Measurements from ENCODE around the gene AGBL5.
"Not testable (repeated sequence)": the region's sequence is repeated elsewhere in the genome, so short reads cannot be mapped to it uniquely, and the experiment has no call there.

The AGBL5 gene

DNA sequence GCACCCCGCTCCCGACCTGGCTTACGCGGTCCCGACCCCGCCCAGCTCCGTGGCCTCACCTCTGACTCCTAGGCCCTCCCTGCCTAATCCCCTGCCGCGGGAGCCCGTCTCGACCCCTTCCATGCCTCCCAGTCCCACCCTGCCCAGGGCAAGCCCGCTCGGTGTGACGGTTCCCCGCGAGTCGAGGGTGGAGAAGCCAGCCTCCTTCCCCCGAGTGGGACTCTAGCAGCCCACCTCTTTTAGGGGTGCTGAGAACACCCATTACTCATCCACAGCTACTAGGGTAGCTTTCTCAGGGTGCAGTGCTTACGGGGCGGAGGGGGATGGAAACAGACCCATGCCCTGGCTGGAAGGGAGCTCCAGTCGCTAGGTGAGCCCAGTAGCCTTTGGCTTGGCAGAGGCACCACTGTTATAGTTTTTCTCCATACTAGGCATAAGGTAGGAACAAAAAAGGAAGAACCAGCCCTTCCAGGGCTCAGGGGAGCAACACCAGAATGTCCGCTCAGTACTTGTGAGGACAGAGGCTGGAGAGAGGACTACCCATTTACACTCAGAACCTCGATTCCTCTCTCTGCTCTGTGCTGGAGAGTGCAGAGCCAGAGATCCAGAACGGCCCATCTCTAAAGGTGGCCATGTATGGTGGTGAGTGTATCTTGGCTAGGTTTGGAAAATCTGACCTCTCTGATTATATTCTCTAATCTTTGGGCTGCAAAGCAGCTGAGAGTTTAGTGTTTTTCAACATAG, 606 bp downstream of the AGBL5 start:
- peak; percentile 36 for DNase-seq (ENCODE audit: low spot score)

DNA sequence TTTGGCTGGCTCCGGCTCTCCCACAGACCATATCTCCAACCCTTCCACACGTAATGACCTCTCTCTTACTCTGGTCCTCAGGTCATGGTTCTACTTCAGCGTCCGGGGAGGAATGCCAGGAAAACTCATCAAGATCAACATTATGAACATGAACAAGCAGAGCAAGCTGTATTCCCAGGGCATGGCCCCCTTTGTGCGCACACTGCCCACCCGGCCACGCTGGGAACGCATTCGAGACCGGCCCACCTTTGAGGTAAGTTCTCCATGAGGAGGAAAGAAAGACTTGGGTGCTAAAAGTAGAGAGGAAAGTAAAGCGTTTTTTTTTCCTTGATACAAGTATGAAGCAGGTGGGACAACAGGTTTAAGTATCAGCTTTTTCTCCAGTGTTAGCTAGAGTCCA, 1.9 kb downstream of the AGBL5 start:
- DNase-seq (ENCODE audit: low spot score), result no peak

DNA sequence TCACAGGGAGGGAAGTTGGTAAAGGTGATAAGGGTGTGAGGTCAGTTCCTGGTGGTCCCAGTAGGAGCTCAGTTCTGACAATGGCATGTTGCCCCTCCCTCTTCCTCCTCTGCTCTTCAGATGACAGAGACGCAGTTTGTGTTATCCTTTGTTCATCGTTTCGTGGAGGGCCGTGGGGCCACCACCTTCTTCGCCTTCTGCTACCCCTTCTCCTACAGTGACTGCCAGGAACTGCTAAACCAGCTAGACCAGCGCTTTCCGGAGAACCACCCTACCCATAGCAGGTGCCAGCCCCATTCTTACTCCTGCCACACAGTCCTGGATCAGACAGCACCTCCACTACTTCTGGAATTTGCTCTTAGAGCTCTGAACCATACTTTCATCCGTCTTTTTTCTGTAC, 2.3 kb downstream of the AGBL5 start:
- DNase-seq (ENCODE audit: low spot score), result no peak

GRCh38 chr2:27054721-27055120, 3.3 kb downstream of the AGBL5 start:
- DNase-seq (ENCODE audit: low spot score), result no peak

GRCh38 chr2:27057184-27057583, 5.7 kb downstream of the AGBL5 start:
- DNase-seq (ENCODE audit: low spot score), result no peak

- DNase-seq (ENCODE audit: low spot score), result no peak
Measured at GRCh38 chr2:27058210-27058609, 6.7 kb downstream of the AGBL5 start.

DNA sequence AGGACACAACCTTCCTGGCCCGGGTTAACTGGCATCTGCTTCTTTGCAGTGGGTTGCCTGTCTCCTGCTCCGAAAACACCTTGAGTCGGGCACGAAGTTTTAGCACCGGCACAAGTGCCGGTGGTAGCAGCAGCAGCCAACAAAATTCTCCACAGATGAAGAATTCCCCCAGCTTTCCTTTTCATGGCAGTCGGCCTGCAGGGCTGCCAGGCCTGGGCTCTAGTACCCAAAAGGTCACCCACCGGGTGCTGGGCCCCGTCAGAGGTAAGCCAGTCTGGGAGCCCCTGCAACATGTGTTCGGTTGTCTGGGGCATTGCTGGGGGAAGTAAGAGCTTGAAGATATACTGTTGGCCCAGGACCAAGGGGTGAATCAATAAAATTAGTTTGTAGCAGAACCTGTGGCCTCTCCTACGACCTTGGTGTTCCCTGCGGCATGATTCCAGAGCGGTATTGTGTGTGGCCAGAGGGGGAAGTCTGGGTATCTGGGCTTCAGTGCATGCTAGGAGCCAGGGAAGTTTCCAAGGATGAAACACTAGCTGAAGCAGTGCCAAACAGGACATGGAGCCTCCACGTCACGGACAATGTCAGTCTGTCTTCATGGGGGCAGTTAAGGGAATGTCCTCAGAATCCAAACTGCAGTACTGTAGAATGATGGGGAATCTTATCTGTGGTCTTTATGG, 7.8 kb downstream of the AGBL5 start:
- DNase-seq (ENCODE audit: low spot score), result no peak

- no peak for DNase-seq (ENCODE audit: low spot score)
Measured at GRCh38 chr2:27060323-27060722, 8.9 kb downstream of the AGBL5 start.

DNA sequence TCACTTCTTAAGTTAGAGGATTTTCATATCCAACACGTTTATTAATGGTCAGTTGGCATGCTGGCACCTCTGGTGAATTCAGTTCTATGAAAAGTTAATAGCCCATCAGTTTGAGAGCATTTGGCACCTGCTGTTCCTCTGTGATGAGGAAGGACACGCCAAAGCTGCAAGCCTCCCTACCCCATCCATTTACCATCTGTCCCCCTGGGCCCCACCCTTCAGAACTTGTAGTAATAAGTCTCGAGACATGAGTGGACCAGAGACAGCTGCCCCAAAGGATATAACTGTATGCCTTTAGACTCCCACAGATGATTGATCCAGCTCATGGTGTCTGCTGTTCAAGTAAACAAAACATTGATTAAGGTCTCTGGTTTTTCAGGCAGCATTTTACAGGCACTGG, 13.7 kb downstream of the AGBL5 start:
- DNase-seq (ENCODE audit: low spot score), result no peak

- DNase-seq (ENCODE audit: low spot score), result no peak
Measured at GRCh38 chr2:27067385-27067784, 15.9 kb downstream of the AGBL5 start.

GRCh38 chr2:27069436-27069835, 18.0 kb downstream of the AGBL5 start:
- no peak for DNase-seq (ENCODE audit: low spot score)

DNA sequence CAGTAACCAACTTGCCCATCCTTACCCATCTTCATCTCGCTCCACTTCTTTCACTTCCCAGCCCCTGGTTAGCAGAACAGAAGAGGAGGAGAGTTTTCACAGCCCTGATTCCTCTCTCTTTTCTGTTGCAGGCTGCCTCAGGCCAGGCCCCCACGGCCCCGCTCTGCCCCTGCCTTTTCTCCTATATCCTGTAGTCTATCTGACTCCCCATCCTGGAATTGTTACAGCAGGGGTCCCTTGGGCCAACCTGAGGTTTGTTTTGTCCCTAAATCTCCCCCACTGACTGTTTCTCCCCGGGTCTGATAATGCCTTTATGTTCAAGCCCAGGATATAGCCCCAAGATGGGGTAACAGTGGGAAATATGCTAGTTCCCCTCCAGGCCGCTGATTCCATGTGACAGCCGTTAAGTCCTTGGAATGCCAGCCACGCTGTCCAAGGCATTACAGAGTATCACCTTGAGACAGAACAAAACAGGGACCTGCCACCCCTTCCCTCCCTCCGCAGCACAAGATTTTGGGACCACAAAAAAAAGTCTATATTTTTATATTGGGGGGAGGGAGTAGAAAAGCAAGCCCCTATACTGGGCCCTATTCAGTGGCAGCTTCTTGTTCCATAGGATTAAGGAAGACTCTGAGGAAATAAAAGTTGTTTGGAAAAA, 18.6 kb downstream of the AGBL5 start:
- DNase-seq (ENCODE audit: low spot score), result no peak

GRCh38 chr2:27070653-27071276, 19.3 kb downstream of the AGBL5 start:
- DNase-seq (ENCODE audit: low spot score), result no peak

GRCh38 chr2:27071277-27071989, 20.0 kb downstream of the AGBL5 start, which contains the start of gene OST4:
OST4 (minus strand) TSS chr2:27071654.
- peak; percentile 97 for DNase-seq (ENCODE audit: low spot score)

DNA sequence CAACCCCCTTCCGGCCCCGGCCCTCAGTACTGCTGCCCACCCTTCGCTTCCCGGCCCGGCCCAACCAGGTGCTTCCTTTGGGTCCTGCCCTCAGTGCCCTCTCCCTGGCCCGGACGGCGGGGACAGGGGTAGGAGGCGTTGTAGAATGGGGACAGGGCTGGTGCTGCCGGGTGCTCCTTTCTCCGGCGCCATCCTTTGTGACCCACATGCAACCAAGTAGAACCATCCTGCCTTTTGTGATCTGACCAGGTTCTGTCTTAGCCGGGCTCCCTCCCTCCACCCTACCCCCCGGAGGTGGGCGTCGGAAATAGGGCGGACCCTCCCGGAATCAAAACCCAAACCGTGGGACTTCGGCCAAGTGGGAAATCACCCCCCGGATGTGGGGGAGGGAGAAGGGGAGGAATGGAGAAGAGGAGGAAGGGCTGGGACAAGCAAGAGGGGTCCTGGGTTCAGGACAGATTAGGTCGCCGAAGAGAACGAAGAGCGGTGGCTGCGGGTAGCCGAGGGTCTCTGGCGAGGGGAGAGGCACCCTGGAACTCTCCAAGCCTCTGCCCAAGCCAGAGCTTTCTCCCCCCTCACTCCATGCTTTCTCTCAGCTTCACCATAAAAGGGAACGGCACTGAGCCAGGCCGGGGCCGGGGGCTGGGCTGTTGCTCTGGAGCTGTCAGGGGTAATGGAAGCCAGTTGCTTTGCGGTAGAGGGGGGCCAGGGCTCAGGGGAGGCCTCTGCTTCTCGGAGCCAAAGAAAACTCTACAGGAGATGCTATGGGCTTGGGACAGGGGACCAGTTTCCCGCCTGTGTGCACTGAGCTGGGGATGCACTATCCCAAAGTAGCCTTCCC, 20.7 kb downstream of the AGBL5 start:
- DNase-seq (ENCODE audit: low spot score), result peak; percentile 48

- DNase-seq (ENCODE audit: low spot score), result no peak
Measured at GRCh38 chr2:27072920-27073319, 21.5 kb downstream of the AGBL5 start.

- no peak for DNase-seq (ENCODE audit: low spot score)
Measured at GRCh38 chr2:27073782-27074181, 22.3 kb downstream of the AGBL5 start.

GRCh38 chr2:27074738-27075565, 23.5 kb downstream of the AGBL5 start:
- DNase-seq (ENCODE audit: low spot score), result no peak

DNA sequence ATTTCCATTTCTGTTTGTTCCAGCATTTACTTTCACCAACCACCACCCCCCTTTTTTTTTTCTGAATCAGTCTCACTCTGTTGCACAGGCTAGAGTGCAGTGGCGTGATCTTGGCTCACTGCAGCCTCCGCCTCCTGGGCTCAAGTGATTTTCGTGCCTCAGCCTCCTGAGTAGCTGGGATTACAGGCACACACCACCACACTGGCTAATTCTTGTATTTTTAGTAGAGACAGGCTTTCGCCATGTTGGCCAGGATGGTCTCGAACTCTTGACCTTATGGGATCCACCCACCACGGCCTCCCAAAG, 24.1 kb downstream of the AGBL5 start:
- DNase-seq (ENCODE audit: low spot score), result not testable (repeated sequence)

DNA sequence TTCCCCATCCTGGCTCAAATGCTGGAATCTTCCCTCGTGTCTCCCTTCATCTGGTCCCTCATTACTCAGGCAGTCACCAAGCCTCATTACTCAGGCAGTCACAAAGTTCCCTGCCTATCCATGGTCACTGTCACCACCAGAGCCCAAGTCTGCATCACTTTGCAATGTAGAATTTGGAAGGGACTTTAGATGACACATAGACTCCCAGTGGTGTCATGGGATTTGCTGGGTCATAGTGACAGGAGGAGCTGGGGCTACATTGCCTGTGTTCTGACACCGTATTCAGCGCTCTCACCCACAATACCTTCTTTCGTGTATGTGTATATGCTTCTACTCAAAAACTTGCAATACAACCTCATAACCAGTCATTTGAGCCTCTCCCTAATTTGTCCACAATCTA, 24.9 kb downstream of the AGBL5 start:
- no peak for DNase-seq (ENCODE audit: low spot score)

Measured in AG08396 (cell line).